ENCODE data around the gene UGT1A4. TPM values are rescaled to one million over a fixed set of nuclear protein-coding genes. Genes with fewer than 3 reads are reported as not detected.

The UGT1A4 gene
- total RNA-seq, 1 donor from 2014 or later = not detected

DNA sequence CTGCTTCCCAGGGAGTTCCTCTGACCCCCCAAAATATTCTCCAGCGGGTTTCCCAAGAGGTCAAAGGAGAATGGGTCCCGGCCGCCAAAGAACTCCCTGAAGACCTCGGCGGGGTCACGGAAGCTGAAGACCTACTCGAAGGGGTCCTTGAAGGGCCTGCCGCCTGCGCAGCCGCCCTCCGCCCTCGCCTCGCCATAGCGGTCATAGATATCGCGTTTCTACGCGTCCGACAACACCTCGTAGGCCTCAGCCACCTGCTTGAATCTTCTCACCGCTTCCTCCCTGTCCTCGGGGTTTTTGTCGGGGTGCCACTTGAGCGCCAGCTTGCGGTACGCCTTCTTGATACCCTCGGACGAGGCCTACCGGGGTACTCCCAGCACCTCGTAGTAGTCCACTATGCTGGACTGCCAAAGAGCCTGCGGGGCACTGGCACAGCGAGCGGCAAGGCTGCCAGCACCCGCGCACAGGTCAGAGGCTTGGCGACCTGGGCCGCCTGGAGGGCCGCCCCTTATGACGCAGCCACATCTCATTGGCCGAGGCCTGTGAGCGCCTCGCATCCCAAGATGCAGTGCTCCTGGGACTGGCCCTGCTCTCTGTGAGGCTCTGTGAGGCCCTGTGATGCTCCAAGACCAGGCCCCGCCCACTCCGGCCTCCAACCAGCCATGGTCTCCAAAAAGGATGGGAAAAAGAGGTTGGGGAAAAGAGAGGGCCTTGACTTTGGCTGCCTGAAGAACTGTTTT lies 36.5 kb downstream of the UGT1A4 start:
- DNase-seq (ENCODE audit: low spot score) = no peak
- Mint-ChIP-seq H3K27me3 (ENCODE audit: low read depth) (peaks cover 12% of the 10 kb centered on the region), H3K4me1 (ENCODE audit: low read depth) (no peaks in the 10 kb centered on the region), H3K27ac (ENCODE audit: unreplicated experiment) (no peak overlapping the region), H3K9me3 (ENCODE audit: low read depth) (peaks cover 2% of the 10 kb centered on the region), H3K36me3 (ENCODE audit: low read depth) (peaks cover 2% of the 10 kb centered on the region), H3K4me3 (ENCODE audit: unreplicated experiment) (no peak overlapping the region)
- no peak for TF ChIP-seq CTCF (IDR thresholded peaks at IDR 0.05)

- H3K9me3 Mint-ChIP-seq (ENCODE audit: low read depth) = no peaks in the 10 kb centered on the region
- peaks cover 10% of the 10 kb centered on the region for H3K27me3 Mint-ChIP-seq (ENCODE audit: low read depth)
- no peak for TF ChIP-seq CTCF (IDR thresholded peaks at IDR 0.05)
- no peak for DNase-seq (ENCODE audit: low spot score)
- H3K4me3 Mint-ChIP-seq (ENCODE audit: unreplicated experiment) = no peak overlapping the region
- H3K4me1 Mint-ChIP-seq (ENCODE audit: low read depth) = no peaks in the 10 kb centered on the region
- no peak overlapping the region for H3K27ac Mint-ChIP-seq (ENCODE audit: unreplicated experiment)
- H3K36me3 Mint-ChIP-seq (ENCODE audit: low read depth) = peaks cover 1% of the 10 kb centered on the region
Observed at GRCh38 chr2:233756429-233757081, 38.0 kb downstream of the UGT1A4 start.

DNA sequence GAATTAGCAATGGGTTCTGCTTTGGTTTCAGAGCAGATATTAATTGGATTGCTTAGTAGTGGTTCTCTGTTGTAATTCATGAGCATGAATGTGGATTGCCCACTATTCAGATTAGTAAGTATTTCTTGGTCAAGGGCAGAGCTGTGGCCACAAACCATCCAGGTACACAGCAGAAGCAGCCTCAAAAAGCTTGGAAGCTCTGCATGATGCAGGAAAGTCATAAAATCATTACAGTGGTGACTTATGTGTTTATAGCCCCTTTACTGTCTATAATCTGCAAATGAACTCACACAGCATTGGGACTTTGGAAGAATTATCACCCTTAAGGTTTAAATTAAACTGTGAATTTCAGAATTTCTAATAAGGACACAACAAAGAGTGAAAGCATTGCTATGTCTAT lies 39.6 kb downstream of the UGT1A4 start:
- Mint-ChIP-seq H3K36me3 (ENCODE audit: low read depth) (no peaks in the 10 kb centered on the region), H3K9me3 (ENCODE audit: low read depth) (no peaks in the 10 kb centered on the region), H3K27ac (ENCODE audit: unreplicated experiment) (no peak overlapping the region), H3K27me3 (ENCODE audit: low read depth) (peaks cover 7% of the 10 kb centered on the region), H3K4me3 (ENCODE audit: unreplicated experiment) (no peak overlapping the region), H3K4me1 (ENCODE audit: low read depth) (no peaks in the 10 kb centered on the region)
- DNase-seq (ENCODE audit: low spot score) = no peak
- no peak for TF ChIP-seq CTCF (IDR thresholded peaks at IDR 0.05)

DNA sequence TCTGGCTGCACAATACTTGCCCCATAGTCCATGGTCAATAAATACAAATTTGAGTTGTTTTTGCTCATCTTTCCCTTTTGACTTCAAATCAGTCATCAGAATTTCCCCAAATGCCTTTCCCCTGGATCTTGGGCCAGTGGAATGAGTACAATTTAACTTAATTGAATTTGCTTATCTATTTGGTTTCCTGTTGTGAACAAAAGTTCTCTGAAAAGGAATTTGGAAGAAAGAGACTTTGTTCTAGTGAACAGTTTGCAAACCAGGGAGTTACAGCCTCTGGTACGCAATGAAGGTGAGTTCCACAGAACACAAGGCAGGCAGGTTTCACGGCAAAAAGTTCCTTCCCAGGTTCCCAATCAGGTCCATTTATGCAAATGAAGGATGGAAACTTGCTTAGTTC lies 40.3 kb downstream of the UGT1A4 start:
- no peaks in the 10 kb centered on the region for H3K9me3 Mint-ChIP-seq (ENCODE audit: low read depth)

DNA sequence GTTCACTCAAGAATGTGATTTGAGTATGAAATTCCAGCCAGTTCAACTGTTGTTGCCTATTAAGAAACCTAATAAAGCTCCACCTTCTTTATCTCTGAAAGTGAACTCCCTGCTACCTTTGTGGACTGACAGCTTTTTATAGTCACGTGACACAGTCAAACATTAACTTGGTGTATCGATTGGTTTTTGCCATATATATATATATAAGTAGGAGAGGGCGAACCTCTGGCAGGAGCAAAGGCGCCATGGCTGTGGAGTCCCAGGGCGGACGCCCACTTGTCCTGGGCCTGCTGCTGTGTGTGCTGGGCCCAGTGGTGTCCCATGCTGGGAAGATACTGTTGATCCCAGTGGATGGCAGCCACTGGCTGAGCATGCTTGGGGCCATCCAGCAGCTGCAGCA lies 41.5 kb downstream of the UGT1A4 start, which contains the start of gene UGT1A1:
TSS of gene UGT1A1 (plus strand) at position 228 of the 400 bp plus-strand sequence. CDS start at position 246, 18 bp downstream.
- no peak for TF ChIP-seq CTCF (IDR thresholded peaks at IDR 0.05)
- Mint-ChIP-seq H3K4me3 (ENCODE audit: unreplicated experiment) (no peak within 1 kb of the TSS), H3K27ac (ENCODE audit: unreplicated experiment) (no peak within 1 kb of the TSS), H3K9me3 (ENCODE audit: low read depth) (no peaks in the 10 kb centered on the region), H3K27me3 (ENCODE audit: low read depth) (peaks cover 11% of the 10 kb centered on the region), H3K4me1 (ENCODE audit: low read depth) (peaks cover 10% of the 10 kb centered on the region), H3K36me3 (ENCODE audit: low read depth) (no peaks in the 10 kb centered on the region)
- no peak for DNase-seq (ENCODE audit: low spot score)

More for the DNA sequence above, 40.3 kb downstream of the UGT1A4 start:
- H3K27ac Mint-ChIP-seq (ENCODE audit: unreplicated experiment) = no peak overlapping the region
- H3K36me3 Mint-ChIP-seq (ENCODE audit: low read depth) = no peaks in the 10 kb centered on the region
- no peak overlapping the region for H3K4me3 Mint-ChIP-seq (ENCODE audit: unreplicated experiment)
- peaks cover 2% of the 10 kb centered on the region for H3K4me1 Mint-ChIP-seq (ENCODE audit: low read depth)
- peaks cover 6% of the 10 kb centered on the region for H3K27me3 Mint-ChIP-seq (ENCODE audit: low read depth)
- TF ChIP-seq CTCF (IDR thresholded peaks at IDR 0.05) = no peak
- no peak for DNase-seq (ENCODE audit: low spot score)
